Measurements from ENCODE around the gene SERPINA6. TPM values are rescaled to one million over a fixed set of nuclear protein-coding genes. Genes with fewer than 3 reads are reported as not detected.
"Not testable (repeated sequence)": the region's sequence is repeated elsewhere in the genome, so short reads cannot be mapped to it uniquely, and the experiment has no call there.

SERPINA6 gene
- total RNA-seq, 4 donors from 2014 or later, result not detected

DNA sequence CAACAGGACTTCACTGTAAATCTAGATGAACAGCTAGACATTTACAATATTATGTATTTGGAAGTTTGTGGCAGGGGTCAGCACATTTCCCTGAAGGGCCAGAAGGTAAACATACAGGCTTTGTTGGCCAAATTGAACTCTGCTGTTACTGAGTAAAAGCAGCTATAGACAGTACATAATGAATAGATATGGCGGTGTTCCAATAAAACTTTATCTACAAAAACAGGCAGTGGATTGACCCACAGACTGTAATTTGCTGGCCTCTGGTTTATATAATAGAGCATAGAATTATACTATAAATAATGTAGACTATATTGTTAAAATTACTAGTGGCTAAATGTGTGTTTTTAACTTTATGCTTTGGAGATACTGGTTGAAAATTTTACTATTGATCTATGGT lies 55.8 kb downstream of the SERPINA6 start:
- TF ChIP-seq POLR2A (IDR thresholded peaks at IDR 0.05) (no peak), EP300 (IDR thresholded peaks at IDR 0.05) (no peak), POLR2AphosphoS5 (IDR thresholded peaks at IDR 0.05) (no peak)
- TF ChIP-seq, protein P1, sequence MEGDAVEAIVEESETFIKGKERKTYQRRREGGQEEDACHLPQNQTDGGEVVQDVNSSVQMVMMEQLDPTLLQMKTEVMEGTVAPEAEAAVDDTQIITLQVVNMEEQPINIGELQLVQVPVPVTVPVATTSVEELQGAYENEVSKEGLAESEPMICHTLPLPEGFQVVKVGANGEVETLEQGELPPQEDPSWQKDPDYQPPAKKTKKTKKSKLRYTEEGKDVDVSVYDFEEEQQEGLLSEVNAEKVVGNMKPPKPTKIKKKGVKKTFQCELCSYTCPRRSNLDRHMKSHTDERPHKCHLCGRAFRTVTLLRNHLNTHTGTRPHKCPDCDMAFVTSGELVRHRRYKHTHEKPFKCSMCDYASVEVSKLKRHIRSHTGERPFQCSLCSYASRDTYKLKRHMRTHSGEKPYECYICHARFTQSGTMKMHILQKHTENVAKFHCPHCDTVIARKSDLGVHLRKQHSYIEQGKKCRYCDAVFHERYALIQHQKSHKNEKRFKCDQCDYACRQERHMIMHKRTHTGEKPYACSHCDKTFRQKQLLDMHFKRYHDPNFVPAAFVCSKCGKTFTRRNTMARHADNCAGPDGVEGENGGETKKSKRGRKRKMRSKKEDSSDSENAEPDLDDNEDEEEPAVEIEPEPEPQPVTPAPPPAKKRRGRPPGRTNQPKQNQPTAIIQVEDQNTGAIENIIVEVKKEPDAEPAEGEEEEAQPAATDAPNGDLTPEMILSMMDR (IDR thresholded peaks at IDR 0.05), result no peak
- no peaks in the 10 kb centered on the region for H3K4me1 ChIP-seq
- H3K27me3 ChIP-seq, result no peaks in the 10 kb centered on the region
- peaks cover 0 to 6% (median 0%) of the 10 kb centered on the region in 3 donors for H3K9me3 ChIP-seq
- no peak for ATAC-seq
- H3K36me3 ChIP-seq, result no peaks in the 10 kb centered on the region
- no peak overlapping the region for H3K4me3 ChIP-seq
- WGBS, 2 donors (ENCODE audit: low coverage in 1 of 2), result 85 to 100% methylated on average over 1 of the region's 1 CpG
- H3K27ac ChIP-seq, result no peak overlapping the region

DNA sequence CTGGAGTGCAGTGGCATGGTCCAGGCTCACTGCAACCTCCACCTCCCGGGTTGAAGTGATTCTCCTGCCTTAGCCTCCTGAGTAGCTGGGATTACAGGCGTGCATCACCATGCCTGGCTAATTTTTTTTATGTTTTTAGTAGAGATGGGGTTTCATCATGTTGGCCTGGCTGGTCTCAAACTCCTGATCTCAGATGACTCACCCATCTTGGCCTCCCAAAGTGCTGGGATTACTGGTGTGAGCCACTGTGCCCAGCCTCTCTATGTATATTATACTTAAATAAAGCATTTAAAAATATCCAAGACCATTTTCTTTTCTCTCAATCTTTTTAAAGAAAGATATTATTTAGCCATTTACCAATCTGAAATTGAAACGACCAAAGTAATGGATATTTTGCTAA lies 58.9 kb downstream of the SERPINA6 start:
- peaks cover 0 to 14% (median 0%) of the 10 kb centered on the region in 3 donors for H3K9me3 ChIP-seq
- ATAC-seq, H3K4me1 ChIP-seq, H3K27ac ChIP-seq, H3K27me3 ChIP-seq, H3K36me3 ChIP-seq, H3K4me3 ChIP-seq: not testable (repeated sequence)
- 50 to 68% methylated on average over 2 to 3 of the region's 3 CpGs for WGBS, 2 donors (ENCODE audit: low coverage in 1 of 2)

Other genes starting within 250 kb of the SERPINA6 start
- 100 to 1,000 TPM; 182 to 252 (median 201) TPM for gene DDX24, start 242.1 kb downstream of the SERPINA6 start, total RNA-seq
- gene IFI27L1, start 242.0 kb downstream of the SERPINA6 start, total RNA-seq, result 1 to 10 TPM; 3.4 to 9.3 (median 7.4) TPM
- gene IFI27, start 212.6 kb downstream of the SERPINA6 start, total RNA-seq, result 100 to 1,000 TPM in 3 of 4 donors, 10 to 100 TPM in 1; 61.2 to 247 (median 175) TPM
- 10 to 100 TPM; 25.7 to 67.2 (median 52.2) TPM for gene IFI27L2, start 193.7 kb downstream of the SERPINA6 start, total RNA-seq
- gene PPP4R4, start 149.0 kb downstream of the SERPINA6 start, total RNA-seq, result 1 to 10 TPM in 2 of 4 donors, under 1 TPM in 2; 0.12 to 6.5 (median 1.4) TPM
- gene SERPINA10, start 30.1 kb downstream of the SERPINA6 start, total RNA-seq, result not detected
- not detected for gene SERPINA2, start 43.4 kb upstream of the SERPINA6 start, total RNA-seq
- gene SERPINA1, start 65.3 kb upstream of the SERPINA6 start, total RNA-seq, result 10 to 100 TPM in 2 of 4 donors, 1 to 10 TPM in 2; 1.7 to 22.1 (median 9.4) TPM
- not detected for gene SERPINA11, start 129.5 kb upstream of the SERPINA6 start, total RNA-seq
- not detected for gene SERPINA9, start 152.9 kb upstream of the SERPINA6 start, total RNA-seq
- gene SERPINA12, start 186.1 kb upstream of the SERPINA6 start, total RNA-seq, result not detected
- not detected for gene SERPINA4, start 238.1 kb upstream of the SERPINA6 start, total RNA-seq